ENCODE results near the gene UPK1B.
"Not testable (repeated sequence)": the region's sequence is repeated elsewhere in the genome, so short reads cannot be mapped to it uniquely, and the experiment has no call there.

UPK1B gene

DNA sequence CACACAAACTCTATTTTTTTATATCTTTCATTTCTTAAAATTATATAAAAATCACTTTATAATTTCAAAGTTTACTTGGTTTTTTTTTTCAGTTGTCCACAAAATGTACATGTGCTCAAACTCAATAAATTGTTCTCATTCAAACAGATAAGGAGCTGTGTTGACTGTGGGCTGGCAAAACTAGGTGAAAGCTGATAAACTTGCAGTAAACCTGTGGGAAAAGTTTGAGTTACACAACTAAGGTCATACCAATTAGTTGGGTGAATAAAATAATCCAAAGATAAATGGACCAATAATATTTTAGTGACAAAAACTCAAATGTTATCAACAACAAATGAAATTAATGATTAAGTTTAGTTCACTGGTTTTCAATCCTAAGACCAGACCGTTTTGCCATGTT, 12.6 kb upstream of the UPK1B start:
- no peak overlapping the region for H3K27ac ChIP-seq
- TF ChIP-seq, protein P1, sequence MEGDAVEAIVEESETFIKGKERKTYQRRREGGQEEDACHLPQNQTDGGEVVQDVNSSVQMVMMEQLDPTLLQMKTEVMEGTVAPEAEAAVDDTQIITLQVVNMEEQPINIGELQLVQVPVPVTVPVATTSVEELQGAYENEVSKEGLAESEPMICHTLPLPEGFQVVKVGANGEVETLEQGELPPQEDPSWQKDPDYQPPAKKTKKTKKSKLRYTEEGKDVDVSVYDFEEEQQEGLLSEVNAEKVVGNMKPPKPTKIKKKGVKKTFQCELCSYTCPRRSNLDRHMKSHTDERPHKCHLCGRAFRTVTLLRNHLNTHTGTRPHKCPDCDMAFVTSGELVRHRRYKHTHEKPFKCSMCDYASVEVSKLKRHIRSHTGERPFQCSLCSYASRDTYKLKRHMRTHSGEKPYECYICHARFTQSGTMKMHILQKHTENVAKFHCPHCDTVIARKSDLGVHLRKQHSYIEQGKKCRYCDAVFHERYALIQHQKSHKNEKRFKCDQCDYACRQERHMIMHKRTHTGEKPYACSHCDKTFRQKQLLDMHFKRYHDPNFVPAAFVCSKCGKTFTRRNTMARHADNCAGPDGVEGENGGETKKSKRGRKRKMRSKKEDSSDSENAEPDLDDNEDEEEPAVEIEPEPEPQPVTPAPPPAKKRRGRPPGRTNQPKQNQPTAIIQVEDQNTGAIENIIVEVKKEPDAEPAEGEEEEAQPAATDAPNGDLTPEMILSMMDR (conservative IDR thresholded peaks at IDR 0.05), result no peak
- no peak for TF ChIP-seq ZFX (IDR thresholded peaks at IDR 0.05)

DNA sequence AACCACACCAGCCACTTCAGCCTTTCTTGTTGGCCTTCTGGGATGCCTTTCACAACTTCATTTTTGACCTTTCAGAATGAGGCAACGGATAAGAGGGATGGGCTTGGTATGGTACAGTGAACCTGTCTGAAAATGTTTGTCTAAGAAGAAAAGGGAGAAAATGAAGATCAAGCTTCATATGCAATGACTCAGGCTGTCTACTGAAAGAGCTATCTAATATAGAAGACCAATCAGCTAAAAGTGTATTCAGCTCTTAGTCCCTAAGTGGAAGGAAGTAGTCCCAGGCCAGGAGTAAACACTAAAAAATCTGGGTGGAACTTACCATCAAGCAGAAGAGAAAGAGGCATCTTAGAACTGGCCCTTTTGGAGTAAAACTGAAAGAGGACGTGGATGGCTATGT, 12.2 kb upstream of the UPK1B start:
- TF ChIP-seq, protein P1 (conservative IDR thresholded peaks at IDR 0.05), result no peak
- TF ChIP-seq ZFX (IDR thresholded peaks at IDR 0.05), result no peak
- H3K27ac ChIP-seq, result no peak overlapping the region

DNA sequence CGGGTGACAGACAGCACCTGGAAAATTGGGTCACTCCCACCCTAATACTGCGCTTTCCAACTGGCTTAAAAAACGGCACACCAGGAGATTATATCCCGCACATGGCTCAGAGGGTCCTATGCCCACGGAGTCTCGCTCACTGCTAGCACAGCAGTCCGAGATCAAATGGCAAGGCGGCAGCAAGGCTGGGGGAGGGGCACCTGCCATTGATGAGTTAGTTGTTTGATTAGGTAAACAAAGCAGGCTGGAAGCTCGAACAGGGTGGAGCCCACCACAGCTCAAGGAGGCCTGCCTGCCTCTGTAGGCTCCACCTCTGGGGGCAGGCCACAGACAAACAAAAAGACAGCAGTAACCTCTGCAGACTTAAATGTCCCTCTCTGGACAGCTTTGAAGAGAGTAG, 8.7 kb upstream of the UPK1B start:
- not testable (repeated sequence) for H3K27ac ChIP-seq

DNA sequence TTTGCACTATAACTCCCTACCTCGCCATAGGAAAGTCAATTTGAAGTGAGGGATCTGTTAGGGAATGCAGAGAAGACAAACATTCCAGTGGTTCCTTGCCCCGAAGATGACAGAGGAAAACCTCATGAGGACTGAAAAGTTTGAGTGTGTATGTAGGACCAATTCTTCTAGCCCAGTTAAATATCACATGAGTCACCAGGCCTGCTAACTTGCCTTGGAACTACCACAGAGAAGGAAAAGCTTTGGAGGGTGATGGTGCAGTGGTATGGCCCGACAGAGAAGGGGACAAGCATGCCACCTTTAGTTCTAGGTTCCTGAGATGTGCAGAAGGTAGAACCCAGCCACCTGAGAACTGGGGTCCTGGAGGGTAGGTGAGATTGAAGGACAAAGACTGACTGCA, 2.6 kb upstream of the UPK1B start:
- TF ChIP-seq ZFX (IDR thresholded peaks at IDR 0.05), result no peak
- TF ChIP-seq, protein P1 (conservative IDR thresholded peaks at IDR 0.05), result no peak
- H3K27ac ChIP-seq, result no peak overlapping the region

DNA sequence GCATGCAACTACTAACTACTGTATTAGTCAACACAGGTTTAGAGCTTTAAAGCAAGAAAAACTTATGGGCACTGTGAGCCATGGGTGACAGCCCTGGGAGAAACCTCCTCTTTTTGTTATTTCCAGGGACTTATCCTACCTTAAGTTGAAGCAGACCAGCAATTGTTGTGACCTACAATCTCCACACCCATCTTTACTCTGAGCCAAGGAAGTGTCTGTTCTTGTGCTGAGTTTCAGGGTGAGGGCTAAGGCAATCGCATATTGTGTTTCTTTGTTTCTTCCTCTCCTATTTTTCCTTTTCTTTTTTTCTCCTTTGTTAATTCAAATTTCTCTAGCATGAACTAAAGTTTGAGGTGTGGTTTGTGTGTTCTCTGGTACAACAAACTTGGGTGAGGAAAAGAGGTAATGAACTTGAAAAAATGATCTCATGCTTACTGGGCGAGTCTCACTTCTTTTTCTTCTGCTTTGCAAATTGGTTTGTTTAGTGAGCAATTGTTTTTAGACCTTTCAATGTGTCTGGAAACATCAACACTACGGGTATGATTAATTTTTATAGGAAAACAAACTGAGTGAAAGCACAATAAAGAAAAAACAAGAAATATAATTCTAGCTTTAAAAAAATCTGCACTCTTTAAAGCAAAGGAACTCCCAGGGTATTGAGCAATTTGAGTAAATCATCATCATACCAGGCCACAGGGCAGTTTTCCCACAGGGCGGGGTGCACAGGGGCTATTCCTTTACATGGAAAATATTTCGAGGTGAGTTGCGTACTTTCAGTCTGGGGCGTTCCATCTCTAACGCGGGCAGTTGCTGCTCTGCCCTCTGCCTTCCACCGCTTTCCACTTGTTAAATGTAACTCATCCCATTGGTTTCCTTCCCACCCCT, 2.7 kb downstream of the UPK1B start:
- no peak for TF ChIP-seq ZFX (IDR thresholded peaks at IDR 0.05)
- TF ChIP-seq, protein P1 (conservative IDR thresholded peaks at IDR 0.05), result no peak
- no peak overlapping the region for H3K27ac ChIP-seq

DNA sequence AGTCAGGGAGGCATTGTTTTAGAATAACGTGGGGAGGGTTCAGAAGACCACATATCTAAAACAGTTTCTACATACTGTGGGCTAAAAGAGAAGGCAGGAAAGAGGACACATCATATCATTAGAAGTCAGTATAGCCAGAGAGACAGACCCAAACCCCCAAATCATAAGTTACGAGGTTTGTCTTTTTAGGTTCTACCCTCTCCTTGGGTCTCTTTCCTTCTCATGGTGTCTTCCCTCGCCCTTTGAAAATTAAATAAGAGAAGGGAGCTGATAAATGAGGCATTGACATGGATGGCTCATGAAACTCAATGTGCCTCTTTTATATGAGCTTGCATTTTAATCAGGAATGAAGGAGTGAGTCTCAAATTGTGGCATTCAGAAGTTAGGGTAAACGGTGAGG, 3.4 kb downstream of the UPK1B start:
- no peak overlapping the region for H3K27ac ChIP-seq
- TF ChIP-seq ZFX (IDR thresholded peaks at IDR 0.05), result no peak
- TF ChIP-seq, protein P1 (conservative IDR thresholded peaks at IDR 0.05), result no peak

DNA sequence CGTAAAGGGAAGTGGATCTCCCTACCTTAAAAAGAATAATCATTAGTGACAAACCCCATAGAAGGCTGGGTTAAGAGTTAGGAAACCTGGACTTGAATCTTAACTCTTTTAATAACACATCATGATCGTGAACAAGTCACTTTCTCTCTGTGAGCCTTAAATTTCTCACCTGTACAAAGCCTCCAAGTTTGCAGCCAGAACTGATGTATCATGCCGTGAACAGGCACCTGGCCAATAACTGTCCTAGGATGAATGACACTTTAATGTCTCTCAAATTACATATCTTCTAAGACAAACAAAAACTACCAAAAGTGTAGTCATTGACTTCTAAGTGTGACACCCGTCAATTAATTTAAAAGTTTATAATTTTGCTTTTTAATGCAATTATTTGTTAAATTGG, 3.9 kb downstream of the UPK1B start:
- H3K27ac ChIP-seq, result no peak overlapping the region
- TF ChIP-seq, protein P1 (conservative IDR thresholded peaks at IDR 0.05), result no peak
- TF ChIP-seq ZFX (IDR thresholded peaks at IDR 0.05), result no peak

DNA sequence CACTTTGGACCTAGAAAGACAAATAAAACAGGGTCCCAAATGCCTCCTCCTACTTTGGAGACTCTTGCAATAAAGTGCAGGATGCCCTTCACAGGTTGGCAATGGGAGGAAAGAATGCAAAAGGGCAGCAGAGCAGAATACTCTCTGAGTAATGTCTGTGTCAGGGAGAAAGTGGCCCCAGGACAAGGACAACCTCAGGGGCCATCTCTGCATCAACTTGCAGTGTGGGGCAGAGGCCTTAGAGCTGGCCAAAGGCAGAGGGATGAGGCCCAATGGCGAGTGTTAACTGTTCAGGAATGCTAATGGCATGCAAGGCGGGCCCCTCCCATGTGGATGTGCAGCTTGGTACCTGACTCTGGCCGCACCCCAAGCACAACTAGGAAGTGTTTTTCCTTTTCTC, 8.4 kb downstream of the UPK1B start:
- no peak overlapping the region for H3K27ac ChIP-seq
- TF ChIP-seq, protein P1 (conservative IDR thresholded peaks at IDR 0.05), result no peak
- TF ChIP-seq ZFX (IDR thresholded peaks at IDR 0.05), result no peak

Data from C4-2B (cell line).